Breast epithelium (tissue), 4 donors: Measurements from ENCODE around the gene CHRM3. TPM values are rescaled to one million over a fixed set of nuclear protein-coding genes. Genes with fewer than 3 reads are reported as not detected.

Experiments
- DNase-seq, 2 donors: peaks; one replicate each; pipeline ENCODE4 v3.0.0-alpha.2; 2019; ENCODE audit warnings: low spot score in 2 of 2
- H3K27ac ChIP-seq, 2 donors: fragments of 200-600 bp; sonication (generic) in 1 of 2; one replicate each; pipeline ENCODE4 v1.5.1; 2016 to 2019; ENCODE audit warnings: mild to moderate bottlenecking in 1 of 2
- H3K27me3 ChIP-seq, 2 donors: fragments of 200-600 bp; sonication (generic) in 1 of 2; one replicate each; pipeline versions ENCODE4 v1.5.1 to v1.6.0; 2017 to 2019; ENCODE audit warnings: control low read depth in 1 of 2, mild to moderate bottlenecking in 1 of 2
- H3K36me3 ChIP-seq: fragments of 200-600 bp; one replicate; pipeline ENCODE4 v1.5.1; 2019
- H3K4me1 ChIP-seq, 2 donors: fragments of 200-600 bp; sonication (generic); one replicate each; pipeline ENCODE4 v1.5.1; 2016 to 2019; ENCODE audit warnings: control low read depth in 1 of 2
- H3K4me3 ChIP-seq, 3 donors: fragments of 200-600 bp; sonication (generic); 1 replicate in 2 of 3; 2 replicates in 1 of 3; pipeline ENCODE4 v1.5.1; 2016 to 2019; ENCODE audit warnings: mild to moderate bottlenecking in 3 of 3, moderate library complexity in 2 of 3
- H3K9me3 ChIP-seq, 2 donors: fragments of 200-600 bp; sonication (generic) in 1 of 2; one replicate each; pipeline ENCODE4 v1.5.1; 2016 to 2019; ENCODE audit warnings: control low read depth in 1 of 2
- POLR2A ChIP-seq: fragments of 450-650 bp; IDR thresholded peaks from one replicate; pipeline ENCODE4 v1.6.1; 2016; ENCODE audit warnings: antibody characterized with exemption, mild to moderate bottlenecking, moderate library complexity
- POLR2AphosphoS5 ChIP-seq, 3 donors: sonication (generic); formaldehyde crosslinking; IDR thresholded peaks; one replicate each; pipeline ENCODE4 v1.6.1; 2017; ENCODE audit warnings: antibody characterized with exemption in 3 of 3
- intact Hi-C: fragments of 100-400 bp; cut with DNase I; formaldehyde crosslinking; loops from one replicate; pipeline ENCODE4 v1.15.1; 2023; ENCODE audit warnings: low total_unique reads
- total RNA-seq, 3 donors: library from RNA; depleted of rRNA; stranded (reverse); fragments of >200 nt; gene quantifications; one replicate each; pipeline ENCODE4 v1.1.0, GENCODE V29; 2016
- TF ChIP-seq, protein P1 (sequence below), 3 donors: fragments of 450-650 bp; IDR thresholded peaks; one replicate each; pipeline ENCODE4 v1.5.1; 2016 to 2017; ENCODE audit warnings: antibody characterized with exemption in 3 of 3, mild to moderate bottlenecking in 3 of 3, moderate library complexity in 3 of 3

CHRM3 gene
- total RNA-seq, 3 donors from 2014 or later: 1.6 to 4.8 (median 4.6) TPM

DNA sequence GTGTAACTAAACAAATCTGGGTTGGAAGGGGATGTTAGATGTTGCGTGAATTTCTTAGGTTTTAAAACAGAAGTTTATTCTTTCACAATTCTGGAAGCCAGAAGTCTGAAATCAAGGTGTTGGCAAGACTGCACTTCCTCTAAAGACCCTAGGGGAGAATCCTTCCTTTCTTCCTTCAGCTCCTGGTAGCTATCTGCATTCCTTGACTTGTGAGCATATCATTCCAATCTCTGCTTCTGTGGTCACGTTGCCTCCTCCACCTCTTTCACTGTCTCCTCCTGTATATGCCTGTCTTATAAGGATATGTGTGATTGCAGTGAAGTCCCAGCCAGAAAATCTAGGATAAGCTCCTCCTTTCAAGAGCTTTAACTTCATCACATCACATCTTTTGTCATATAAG is 7.7 kb downstream of the CHRM3 start:
- H3K4me3 ChIP-seq: no peak overlapping the region
- intact Hi-C loops: no loop called here
- no peak for DNase-seq
- no peaks in the 10 kb centered on the region for H3K9me3 ChIP-seq
- peaks cover 0 to 3% of the 10 kb centered on the region in 2 donors for H3K27me3 ChIP-seq
- no peaks in the 10 kb centered on the region for H3K36me3 ChIP-seq
- no peak overlapping the region for H3K27ac ChIP-seq
- TF ChIP-seq, protein P1, sequence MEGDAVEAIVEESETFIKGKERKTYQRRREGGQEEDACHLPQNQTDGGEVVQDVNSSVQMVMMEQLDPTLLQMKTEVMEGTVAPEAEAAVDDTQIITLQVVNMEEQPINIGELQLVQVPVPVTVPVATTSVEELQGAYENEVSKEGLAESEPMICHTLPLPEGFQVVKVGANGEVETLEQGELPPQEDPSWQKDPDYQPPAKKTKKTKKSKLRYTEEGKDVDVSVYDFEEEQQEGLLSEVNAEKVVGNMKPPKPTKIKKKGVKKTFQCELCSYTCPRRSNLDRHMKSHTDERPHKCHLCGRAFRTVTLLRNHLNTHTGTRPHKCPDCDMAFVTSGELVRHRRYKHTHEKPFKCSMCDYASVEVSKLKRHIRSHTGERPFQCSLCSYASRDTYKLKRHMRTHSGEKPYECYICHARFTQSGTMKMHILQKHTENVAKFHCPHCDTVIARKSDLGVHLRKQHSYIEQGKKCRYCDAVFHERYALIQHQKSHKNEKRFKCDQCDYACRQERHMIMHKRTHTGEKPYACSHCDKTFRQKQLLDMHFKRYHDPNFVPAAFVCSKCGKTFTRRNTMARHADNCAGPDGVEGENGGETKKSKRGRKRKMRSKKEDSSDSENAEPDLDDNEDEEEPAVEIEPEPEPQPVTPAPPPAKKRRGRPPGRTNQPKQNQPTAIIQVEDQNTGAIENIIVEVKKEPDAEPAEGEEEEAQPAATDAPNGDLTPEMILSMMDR (IDR thresholded peaks at IDR 0.05): no peak
- no peak for TF ChIP-seq POLR2AphosphoS5 (IDR thresholded peaks at IDR 0.05)
- no peak for TF ChIP-seq POLR2A
- H3K4me1 ChIP-seq: no peaks in the 10 kb centered on the region

DNA sequence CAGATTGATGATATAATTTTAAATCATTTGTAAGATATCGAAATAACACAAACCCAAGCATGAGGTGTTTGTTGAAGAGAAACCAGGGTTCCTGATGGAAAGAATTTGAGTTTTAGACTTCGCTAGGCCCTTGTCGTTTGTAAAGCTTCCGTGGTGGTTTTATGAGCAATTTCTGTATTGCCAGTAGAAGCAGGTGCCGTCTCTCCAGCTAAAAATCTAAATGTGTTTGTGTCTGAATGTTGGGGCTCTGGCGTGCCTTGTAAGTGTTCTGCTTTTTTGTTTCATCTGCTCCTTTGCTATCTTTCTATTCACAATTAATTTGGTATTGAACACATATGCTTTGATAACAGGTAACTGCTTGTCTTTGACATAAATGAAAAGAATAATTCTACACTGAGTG is 27.5 kb downstream of the CHRM3 start:
- no peak for DNase-seq
- Histone ChIP-seq H3K27me3 (no peaks in the 10 kb centered on the region), H3K27ac (no peak overlapping the region), H3K36me3 (no peaks in the 10 kb centered on the region), H3K4me3 (no peak overlapping the region), H3K9me3 (no peaks in the 10 kb centered on the region), H3K4me1 (no peaks in the 10 kb centered on the region)
- intact Hi-C loops: no loop called here
- no peak for TF ChIP-seq POLR2AphosphoS5 (IDR thresholded peaks at IDR 0.05)
- TF ChIP-seq, protein P1 (IDR thresholded peaks at IDR 0.05): no peak
- no peak for TF ChIP-seq POLR2A

DNA sequence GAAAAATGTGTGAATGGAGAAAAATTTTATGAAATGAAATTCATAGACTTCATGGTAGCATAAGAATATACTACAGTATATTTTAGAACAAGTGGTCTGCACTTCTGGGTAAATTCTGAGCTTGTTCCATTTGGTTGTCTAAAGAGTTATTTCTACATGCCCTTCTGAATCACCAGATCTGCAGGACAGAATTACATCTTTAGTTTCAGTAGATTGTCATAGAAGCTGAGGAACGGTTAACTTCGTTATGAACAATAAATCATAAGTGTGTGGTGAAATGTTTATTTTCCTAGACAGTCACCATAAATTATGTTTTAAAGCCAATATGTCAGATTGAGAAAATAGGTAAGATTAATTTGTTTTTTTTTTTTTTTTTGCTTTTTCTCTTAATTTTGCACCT is 30.9 kb downstream of the CHRM3 start:
- no peaks in the 10 kb centered on the region for H3K4me1 ChIP-seq
- no peak overlapping the region for H3K27ac ChIP-seq
- no peaks in the 10 kb centered on the region for H3K36me3 ChIP-seq
- no peaks in the 10 kb centered on the region for H3K9me3 ChIP-seq
- H3K27me3 ChIP-seq: no peaks in the 10 kb centered on the region
- no peak overlapping the region for H3K4me3 ChIP-seq
- no peak for DNase-seq
- intact Hi-C loops: no loop called here
- TF ChIP-seq POLR2A (no peak), POLR2AphosphoS5 (IDR thresholded peaks at IDR 0.05) (no peak)
- TF ChIP-seq, protein P1 (IDR thresholded peaks at IDR 0.05): no peak

DNA sequence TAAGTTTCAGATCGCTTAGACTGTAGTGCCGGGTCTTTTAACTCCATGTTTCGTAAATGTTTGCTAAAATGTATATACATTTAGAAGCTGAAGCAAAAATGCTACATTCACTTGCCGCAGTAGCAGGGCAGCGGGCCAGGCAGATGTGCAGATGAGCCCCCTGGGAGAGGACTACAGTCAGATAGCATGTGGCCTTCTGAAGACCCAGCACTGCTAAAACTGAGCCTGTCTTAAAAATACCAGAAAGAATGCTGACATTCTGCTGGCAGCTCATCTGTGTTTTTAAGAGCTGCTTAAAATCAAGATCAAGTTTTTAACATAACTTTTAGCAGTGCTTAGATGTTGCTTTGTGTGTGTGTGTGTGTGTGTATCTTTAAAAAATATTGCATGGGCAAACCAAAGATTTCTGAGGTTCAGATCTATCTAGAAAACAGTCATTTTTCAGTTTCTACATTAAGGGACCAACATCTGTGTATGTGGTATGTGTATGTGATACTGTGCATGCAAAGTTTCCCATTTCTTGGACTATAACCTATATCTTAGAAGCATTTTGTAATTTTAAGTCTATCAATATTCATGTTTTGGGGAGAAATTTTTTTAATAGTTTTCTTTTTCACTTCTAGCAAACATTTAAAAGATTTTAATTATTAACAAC is 31.7 kb downstream of the CHRM3 start:
- Histone ChIP-seq H3K27me3 (no peaks in the 10 kb centered on the region), H3K4me3 (no peak overlapping the region), H3K27ac (no peak overlapping the region), H3K4me1 (no peaks in the 10 kb centered on the region), H3K36me3 (no peaks in the 10 kb centered on the region), H3K9me3 (no peaks in the 10 kb centered on the region)
- TF ChIP-seq, protein P1 (IDR thresholded peaks at IDR 0.05): no peak
- TF ChIP-seq POLR2A: no peak
- no peak for TF ChIP-seq POLR2AphosphoS5 (IDR thresholded peaks at IDR 0.05)
- intact Hi-C loops: no loop called here
- DNase-seq: no peak

DNA sequence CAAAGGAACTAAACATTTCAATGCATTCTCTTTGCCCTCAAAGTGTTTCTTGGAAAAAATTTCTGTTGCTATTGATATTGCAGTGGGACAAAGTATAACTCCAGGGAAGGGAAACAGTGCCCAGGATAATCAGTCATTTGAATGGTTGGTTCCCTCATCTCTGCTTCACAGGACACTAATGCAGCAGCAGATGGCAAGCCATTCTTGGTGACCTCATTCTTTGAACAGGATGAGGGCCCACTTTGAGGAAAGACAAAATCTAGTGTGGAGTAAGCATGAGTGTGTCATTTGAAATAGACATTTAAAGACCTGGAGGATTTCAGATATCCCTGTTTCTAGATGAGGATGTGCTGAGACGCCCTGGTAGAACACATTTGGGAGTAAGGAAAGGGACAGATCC is 32.3 kb downstream of the CHRM3 start:
- no peak overlapping the region for H3K27ac ChIP-seq
- H3K27me3 ChIP-seq: no peaks in the 10 kb centered on the region
- H3K4me1 ChIP-seq: no peaks in the 10 kb centered on the region
- no peaks in the 10 kb centered on the region for H3K9me3 ChIP-seq
- TF ChIP-seq, protein P1 (IDR thresholded peaks at IDR 0.05): no peak
- TF ChIP-seq POLR2A (no peak), POLR2AphosphoS5 (IDR thresholded peaks at IDR 0.05) (no peak)
- H3K36me3 ChIP-seq: no peaks in the 10 kb centered on the region
- no peak for DNase-seq
- no peak overlapping the region for H3K4me3 ChIP-seq
- intact Hi-C loops: no loop called here
